ENCODE results near the gene CARF. TPM values are rescaled to one million over a fixed set of nuclear protein-coding genes. Genes with fewer than 3 reads are reported as not detected.
"Not testable (repeated sequence)": the region's sequence is repeated elsewhere in the genome, so short reads cannot be mapped to it uniquely, and the experiment has no call there.

CARF gene
- polyA plus RNA-seq, 1 donor (not counting 4 experiments of a cell fraction or from before 2014, with no cell fraction given): 5.2 TPM

GRCh38 chr2:202965810-202966460, 53.9 kb downstream of the CARF start:
- no peaks in the 10 kb centered on the region for H3K9me1 ChIP-seq (ENCODE audit: control insufficient read depth, extremely low read depth, insufficient read depth, low read length)
- dilution Hi-C loops (cut with MboI; ENCODE audit: extremely low pct_ligation_motif_present, low sequenced_read_pairs): no loop called here
- H3K4me1 ChIP-seq (ENCODE audit: control insufficient read depth, extremely low read depth, insufficient read depth, low read length): no peaks in the 10 kb centered on the region
- H3K36me3 ChIP-seq (ENCODE audit: control insufficient read depth in 2 of 2, extremely low read depth in 1 of 2, insufficient read depth in 2 of 2, low read length in 2 of 2): no peaks in the 10 kb centered on the region
- no peak overlapping the region for H3K9ac ChIP-seq (ENCODE audit: control insufficient read depth, extremely low read depth, insufficient read depth, low read length)
- no peaks in the 10 kb centered on the region for H3K79me2 ChIP-seq (ENCODE audit: control insufficient read depth, insufficient read depth, low read length)
- no peak for TF ChIP-seq EZH2 (IDR thresholded peaks at IDR 0.05; ENCODE audit: low read length)
- no peak for TF ChIP-seq CTCF (optimal IDR thresholded peaks at IDR 0.05 in 1 of 3, IDR thresholded peaks at IDR 0.05 in 1 of 3, conservative IDR thresholded peaks at IDR 0.05 in 1 of 3; ENCODE audit: extremely low read depth in 1 of 3, insufficient read depth in 2 of 3, low read length in 3 of 3)
- DNase-seq (ENCODE audit: low read depth, low spot score) (no peak), FAIRE-seq (no peak)
- no peak overlapping the region for H2AFZ ChIP-seq (ENCODE audit: control insufficient read depth, low read length)
- no peaks in the 10 kb centered on the region for H4K20me1 ChIP-seq (ENCODE audit: control insufficient read depth, extremely low read depth, insufficient read depth, low read length)
- no peak overlapping the region for H3K27ac ChIP-seq (ENCODE audit: control insufficient read depth, insufficient read depth, low read length)
- H3K4me3 ChIP-seq (ENCODE audit: control insufficient read depth in 2 of 3, extremely low read depth in 1 of 3, insufficient read depth in 2 of 3, low read depth in 1 of 3, low read length in 3 of 3): no peak overlapping the region
- no peaks in the 10 kb centered on the region for H3K27me3 ChIP-seq (ENCODE audit: control insufficient read depth, extremely low read depth, insufficient read depth, low read length)
- no peak overlapping the region for H3K4me2 ChIP-seq (ENCODE audit: control insufficient read depth, extremely low read depth, insufficient read depth, low read depth, low read length)
- H3K9me3 ChIP-seq (ENCODE audit: control insufficient read depth, low read depth, low read length): no peaks in the 10 kb centered on the region

DNA sequence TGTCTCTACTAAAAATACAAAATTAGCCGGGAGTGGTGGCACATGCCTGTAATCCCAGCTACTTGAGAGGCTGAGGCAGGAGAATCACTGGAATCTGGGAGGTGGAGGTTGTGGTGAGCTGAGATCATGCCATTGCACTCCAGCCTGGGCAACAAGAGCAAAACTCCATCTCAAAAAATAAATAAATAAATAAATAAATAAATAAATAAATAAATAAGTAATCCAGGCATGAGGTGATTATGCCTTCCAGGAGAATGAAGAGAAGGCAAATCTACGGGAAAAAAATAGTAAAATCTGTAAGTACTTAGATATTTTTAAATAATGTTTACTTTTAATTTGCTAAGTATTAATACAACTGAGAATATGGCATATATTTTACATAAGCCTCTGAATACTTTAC, 57.3 kb downstream of the CARF start:
- H3K79me2 ChIP-seq (ENCODE audit: control insufficient read depth, insufficient read depth, low read length); dilution Hi-C loops (cut with MboI; ENCODE audit: extremely low pct_ligation_motif_present, low sequenced_read_pairs); H3K9me1 ChIP-seq (ENCODE audit: control insufficient read depth, extremely low read depth, insufficient read depth, low read length); H3K27ac ChIP-seq (ENCODE audit: control insufficient read depth, insufficient read depth, low read length); H3K36me3 ChIP-seq (ENCODE audit: control insufficient read depth in 2 of 2, extremely low read depth in 1 of 2, insufficient read depth in 2 of 2, low read length in 2 of 2); H3K9me3 ChIP-seq (ENCODE audit: control insufficient read depth, low read depth, low read length); H3K27me3 ChIP-seq (ENCODE audit: control insufficient read depth, extremely low read depth, insufficient read depth, low read length); H4K20me1 ChIP-seq (ENCODE audit: control insufficient read depth, extremely low read depth, insufficient read depth, low read length); H2AFZ ChIP-seq (ENCODE audit: control insufficient read depth, low read length); FAIRE-seq; H3K4me3 ChIP-seq (ENCODE audit: control insufficient read depth in 2 of 3, extremely low read depth in 1 of 3, insufficient read depth in 2 of 3, low read depth in 1 of 3, low read length in 3 of 3); H3K9ac ChIP-seq (ENCODE audit: control insufficient read depth, extremely low read depth, insufficient read depth, low read length); H3K4me1 ChIP-seq (ENCODE audit: control insufficient read depth, extremely low read depth, insufficient read depth, low read length); H3K4me2 ChIP-seq (ENCODE audit: control insufficient read depth, extremely low read depth, insufficient read depth, low read depth, low read length); DNase-seq (ENCODE audit: low read depth, low spot score): not testable (repeated sequence)

DNA sequence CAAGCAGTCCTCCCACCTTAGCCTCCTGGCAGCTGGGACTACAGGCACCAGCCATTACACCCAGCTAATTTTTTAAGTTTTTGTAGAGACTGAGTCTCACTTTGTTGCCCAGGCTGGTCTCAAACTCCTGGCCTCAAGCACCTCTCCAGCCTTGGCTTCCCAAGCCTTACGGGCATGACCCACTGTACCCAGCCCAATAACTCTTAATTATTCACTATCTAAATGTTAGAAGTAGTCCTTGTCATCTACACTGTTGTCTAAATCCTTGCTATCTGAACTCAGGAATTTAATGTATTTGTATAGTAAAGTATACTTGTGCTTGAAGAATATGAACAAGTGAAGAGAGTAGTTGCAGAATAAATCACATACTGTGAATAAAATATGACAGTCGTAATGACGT, 64.7 kb downstream of the CARF start:
- Histone ChIP-seq H3K9me1 (ENCODE audit: control insufficient read depth, extremely low read depth, insufficient read depth, low read length) (no peaks in the 10 kb centered on the region), H4K20me1 (ENCODE audit: control insufficient read depth, extremely low read depth, insufficient read depth, low read length) (no peaks in the 10 kb centered on the region), H3K4me3 (ENCODE audit: control insufficient read depth in 2 of 3, extremely low read depth in 1 of 3, insufficient read depth in 2 of 3, low read depth in 1 of 3, low read length in 3 of 3) (no peak overlapping the region), H3K27ac (ENCODE audit: control insufficient read depth, insufficient read depth, low read length) (no peak overlapping the region), H3K9me3 (ENCODE audit: control insufficient read depth, low read depth, low read length) (no peaks in the 10 kb centered on the region), H2AFZ (ENCODE audit: control insufficient read depth, low read length) (no peak overlapping the region), H3K27me3 (ENCODE audit: control insufficient read depth, extremely low read depth, insufficient read depth, low read length) (no peaks in the 10 kb centered on the region), H3K79me2 (ENCODE audit: control insufficient read depth, insufficient read depth, low read length) (no peaks in the 10 kb centered on the region), H3K36me3 (ENCODE audit: control insufficient read depth in 2 of 2, extremely low read depth in 1 of 2, insufficient read depth in 2 of 2, low read length in 2 of 2) (no peaks in the 10 kb centered on the region), H3K4me2 (ENCODE audit: control insufficient read depth, extremely low read depth, insufficient read depth, low read depth, low read length) (no peak overlapping the region), H3K9ac (ENCODE audit: control insufficient read depth, extremely low read depth, insufficient read depth, low read length) (no peak overlapping the region), H3K4me1 (ENCODE audit: control insufficient read depth, extremely low read depth, insufficient read depth, low read length) (no peaks in the 10 kb centered on the region)
- dilution Hi-C loops (cut with MboI; ENCODE audit: extremely low pct_ligation_motif_present, low sequenced_read_pairs): no loop called here
- DNase-seq (ENCODE audit: low read depth, low spot score) (no peak), FAIRE-seq (no peak)
- TF ChIP-seq EZH2 (IDR thresholded peaks at IDR 0.05; ENCODE audit: low read length): no peak
- no peak for TF ChIP-seq CTCF (optimal IDR thresholded peaks at IDR 0.05 in 1 of 3, IDR thresholded peaks at IDR 0.05 in 1 of 3, conservative IDR thresholded peaks at IDR 0.05 in 1 of 3; ENCODE audit: extremely low read depth in 1 of 3, insufficient read depth in 2 of 3, low read length in 3 of 3)
